HG03432 (cell line): ENCODE results near the gene CSPG4.

ENCODE experiments used
- ATAC-seq: cut with Tn5 transposase; IDR thresholded peaks from one replicate; pipeline ENCODE4 v1.9.1; 2021; ENCODE audit warnings: mild to moderate bottlenecking, moderate library complexity; ENCODE audit not compliant: unreplicated experiment

CSPG4 gene

GRCh38 chr15:75625542-75626347 is 86.9 kb downstream of the CSPG4 start, which contains the start of gene SNUPN:
TSS of gene SNUPN (minus strand) at chr15:75625725. CDS start at chr15:75621051, 4,674 bp downstream.
- ATAC-seq = peak; percentile 85
